HepG2 (cell line): ENCODE data around the gene SRC. TPM values are rescaled to one million over a fixed set of nuclear protein-coding genes. Genes with fewer than 3 reads are reported as not detected.

ENCODE experiments used
- ATAC-seq: fragments of 200-7000 bp; cut with Tn5 transposase; 3 replicates; pipeline ENCODE4 v1.9.1; 2020; ENCODE audit warnings: mild to moderate bottlenecking, moderate library complexity
- BruUV-seq: library from RNA; stranded (reverse); fragments of 400-500 nt; replicated peaks from 2 replicates; lab custom pipeline; 2021; lab: Mats Ljungman, UMichigan
- CTCF ChIA-PET: fragments of 300-600 bp; formaldehyde crosslinking; extraction: SDS; loops from one replicate; lab custom pipeline; 2021; ENCODE audit warnings: low total read pairs, inconsistent platforms, low intra/inter-chr PET ratio; lab: Yijun Ruan, JAX
- POLR2A ChIA-PET: fragments of 350-600 bp; sonication (Branson Sonifier 250); formaldehyde crosslinking; loops from one replicate; lab custom pipeline; 2020; ENCODE audit warnings: antibody characterized with exemption, inconsistent platforms; lab: Yijun Ruan, JAX
- DNase-seq: peaks from one replicate; pipeline ENCODE4 v3.0.0-alpha.2; 2015; ENCODE audit warnings: low spot score
- FAIRE-seq: peaks from 3 replicates; lab custom pipeline; 2011; peaks lifted over from hg19 to GRCh38; lab: Jason Lieb, UNC
- H2AFZ ChIP-seq: one replicate; pipeline ENCODE4 v1.6.1; 2011; ENCODE audit warnings: low read length, inconsistent platforms
- H3K27ac ChIP-seq: fragments of 300-600 bp; 3 replicates; pipeline ENCODE4 v1.8.0; 2011; ENCODE audit warnings: mixed run types, mild to moderate bottlenecking, mixed read lengths, low read length, inconsistent platforms; ENCODE audit not compliant: insufficient read depth; ENCODE audit errors: extremely low read length
- H3K27me3 ChIP-seq, 2 experiments: fragments of 200-600 bp in 1 of 2; 2 replicates in 1 of 2; 3 replicates in 1 of 2; pipeline versions ENCODE4 v1.6.0 to v1.8.0; 2011; ENCODE audit warnings: low read length in 2 of 2, mild to moderate bottlenecking in 2 of 2, moderate library complexity in 2 of 2, inconsistent platforms in 1 of 2; ENCODE audit not compliant: insufficient read depth in 2 of 2, control insufficient read depth in 1 of 2
- H3K36me3 ChIP-seq, 2 experiments: fragments of 200-600 bp in 1 of 2; replicated peaks in 1 of 2; 2 replicates in 1 of 2; 3 replicates in 1 of 2; pipeline versions ENCODE4 v1.5.1 to v1.8.0; 2011; ENCODE audit warnings: low read length in 2 of 2, inconsistent platforms in 1 of 2; ENCODE audit not compliant: insufficient read depth in 2 of 2, control insufficient read depth in 1 of 2
- H3K4me1 ChIP-seq: 2 replicates; pipeline ENCODE4 v1.5.1; 2012; ENCODE audit warnings: low read length, inconsistent platforms; ENCODE audit not compliant: insufficient read depth
- H3K4me2 ChIP-seq: 2 replicates; pipeline ENCODE4 v1.6.0; 2011; ENCODE audit warnings: low read depth, low read length, inconsistent platforms
- H3K4me3 ChIP-seq, 3 experiments: fragments of 200-600 bp in 1 of 3; sonication (generic), shearing (Covaris generic) in 1 of 3; replicated peaks in 1 of 3; 2 replicates each; pipeline ENCODE4 v1.5.1; 2011 to 2016; ENCODE audit warnings: low read length in 3 of 3, inconsistent platforms in 2 of 3, low read depth in 2 of 3, mild to moderate bottlenecking in 2 of 3, control low read depth in 1 of 3, mixed read lengths in 1 of 3; ENCODE audit not compliant: insufficient read depth in 1 of 3
- H3K79me2 ChIP-seq: one replicate; pipeline ENCODE4 v1.6.1; 2011; ENCODE audit warnings: low read length, inconsistent platforms; ENCODE audit not compliant: insufficient read depth
- H3K9ac ChIP-seq: 2 replicates; pipeline ENCODE4 v1.6.0; 2011; ENCODE audit warnings: mild to moderate bottlenecking, low read depth, low read length, inconsistent platforms; ENCODE audit not compliant: insufficient read depth
- H3K9me3 ChIP-seq: 2 replicates; pipeline ENCODE4 v1.5.1; 2012; ENCODE audit warnings: mild to moderate bottlenecking, low read length
- H4K20me1 ChIP-seq: 2 replicates; pipeline ENCODE4 v1.6.0; 2011; ENCODE audit warnings: inconsistent platforms, mild to moderate bottlenecking, low read length, moderate library complexity; ENCODE audit not compliant: insufficient read depth
- CBX1 ChIP-seq: IDR thresholded peaks from one replicate; pipeline ENCODE4 v1.6.1; 2016; ENCODE audit warnings: antibody characterized with exemption, low read depth
- DMTF1 ChIP-seq: sonication (generic); formaldehyde crosslinking; IDR thresholded peaks from 2 replicates; pipeline ENCODE4 v1.4.0; 2020; ENCODE audit warnings: mild to moderate bottlenecking, missing genetic modification reagents
- GATAD2A ChIP-seq: IDR thresholded peaks from 2 replicates; pipeline ENCODE4 v1.6.1; 2016
- HIVEP1 ChIP-seq: sonication (generic); formaldehyde crosslinking; IDR thresholded peaks from 2 replicates; pipeline ENCODE4 v1.4.0; 2020; ENCODE audit warnings: mild to moderate bottlenecking, missing genetic modification reagents
- PHF5A ChIP-seq: IDR thresholded peaks from one replicate; pipeline ENCODE4 v1.6.1; 2018; ENCODE audit warnings: low read depth, missing genetic modification reagents; ENCODE audit not compliant: unreplicated experiment
- RAD51 ChIP-seq: fragments of 450-650 bp; IDR thresholded peaks from 2 replicates; pipeline ENCODE4 v1.6.1; 2016; ENCODE audit warnings: borderline replicate concordance
- SKIL ChIP-seq: sonication (generic); formaldehyde crosslinking; IDR thresholded peaks from 2 replicates; pipeline ENCODE4 v1.8.0; 2022; ENCODE audit warnings: missing genetic modification reagents, mild to moderate bottlenecking, moderate library complexity, borderline replicate concordance
- TAF15 ChIP-seq: fragments of 200-400 bp; formaldehyde crosslinking; IDR thresholded peaks from one replicate; pipeline ENCODE4 v1.6.1; 2018; ENCODE audit warnings: mild to moderate bottlenecking, low read depth, low read length; ENCODE audit not compliant: poor library complexity, severe bottlenecking
- THAP7 ChIP-seq: sonication (generic); formaldehyde crosslinking; IDR thresholded peaks from 2 replicates; pipeline ENCODE4 v1.8.1; 2023; ENCODE audit warnings: mild to moderate bottlenecking, missing genetic modification reagents
- ZNF317 ChIP-seq: sonication (generic); formaldehyde crosslinking; IDR thresholded peaks from 2 replicates; pipeline ENCODE4 v1.5.0; 2020; ENCODE audit warnings: mild to moderate bottlenecking, missing genetic modification reagents
- ZNF737 ChIP-seq: sonication (generic); formaldehyde crosslinking; IDR thresholded peaks from 2 replicates; pipeline ENCODE4 v1.5.0; 2020; ENCODE audit warnings: missing genetic modification reagents, mild to moderate bottlenecking, borderline replicate concordance
- WGBS: methylation state at CpG from one replicate; pipeline ENCODE4 v1.1.6; 2017; ENCODE audit warnings: low lambda C conversion rate; 5-methylcytosine and 5-hydroxymethylcytosine counted together
- in situ Hi-C: cut with HindIII; loops from 2 replicates; pipeline ENCODE4 v1.10.0; 2017; ENCODE audit warnings: low pct_unique_long_range_greater_than_20kb; ENCODE audit not compliant: extremely low pct_ligation_motif_present
- intact Hi-C: fragments of 100-400 bp; cut with micrococcal nuclease; formaldehyde crosslinking; loops from one replicate; pipeline ENCODE4 v1.10.0; 2022; ENCODE audit not compliant: unreplicated experiment
- polyA plus RNA-seq, 8 experiments: library from polyadenylated mRNA; depleted of rRNA in 3 of 8; stranded (reverse) in 7 of 8; unstranded in 1 of 8; fragments of >200 nt; fragmentation: Illumina TruSeq in 4 of 8; extraction: Trizol in 4 of 8; gene quantifications; 2 replicates each; pipeline versions ENCODE4 v1.2.1 to v1.2.3, GENCODE V29; 2011 to 2016; ENCODE audit warnings: low read depth in 4 of 8, missing spikeins in 1 of 8, mixed read lengths in 1 of 8; ENCODE audit not compliant: insufficient read depth in 1 of 8
- total RNA-seq, 5 experiments: library from RNA; depleted of rRNA; stranded (reverse); fragments of >200 nt; fragmentation: Illumina TruSeq; extraction: Trizol; gene quantifications; 2 replicates each; pipeline ENCODE4 v1.2.3, GENCODE V29; 2016; ENCODE audit warnings: low read depth in 1 of 5

The SRC gene
- total and polyA plus RNA-seq, 2 of the 13 experiments (the other 11 are each of a cell fraction or from before 2014, with no cell fraction given) = 54.7 to 192 TPM

GRCh38 chr20:37323985-37324384 is 22.0 kb upstream of the SRC start:
- FAIRE-seq (no peak), DNase-seq (no peak), ATAC-seq (no peak)
- 70% methylated on average over 2 of the region's 2 CpGs for WGBS
- no peaks in the 10 kb centered on the region for H3K9me3 ChIP-seq
- H3K27ac ChIP-seq = no peak overlapping the region
- no peaks in the 10 kb centered on the region for H3K27me3 ChIP-seq
- CTCF ChIA-PET = no interaction called here
- intact Hi-C loops (no loop called here), in situ Hi-C loops (no loop called here)
- no peaks in the 10 kb centered on the region for H3K79me2 ChIP-seq
- H3K4me1 ChIP-seq = peaks cover 16% of the 10 kb centered on the region
- H3K4me3 ChIP-seq = no peak overlapping the region
- 0 out of 5 replicates have a peak, but pooled peaks cover 0 to 1% of the 10 kb centered on the region in 2 experiments for H3K36me3 ChIP-seq
- H3K4me2 ChIP-seq = no peak overlapping the region
- H3K9ac ChIP-seq = no peak overlapping the region
- no peak overlapping the region for H2AFZ ChIP-seq
- no TSS peak for BruUV-seq
- POLR2A ChIA-PET = interaction anchor here (0.6 kb wide), 1 partner anchor 10 kb away, joined by 3 read pairs; no protein-coding TSS in a partner anchor
- H4K20me1 ChIP-seq = no peaks in the 10 kb centered on the region
- TF ChIP-seq GATAD2A (CRISPR knock-in tag) (no peak), SKIL (CRISPR knock-in tag) (no peak), HIVEP1 (no peak), ZNF737 (no peak), DMTF1 (CRISPR knock-in tag) (no peak), PHF5A (CRISPR knock-in tag) (no peak), RAD51 (no peak), TAF15 (no peak), THAP7 (CRISPR knock-in tag) (no peak), ZNF317 (CRISPR knock-in tag) (no peak), CBX1 (no peak)
